RWPE2 (cell line): ENCODE measurements around the gene SORCS1.
"Not testable (repeated sequence)": the region's sequence is repeated elsewhere in the genome, so short reads cannot be mapped to it uniquely, and the experiment has no call there.

Experiments
- ATAC-seq: fragments of 200-7000 bp; cut with Tn5 transposase; 3 replicates; pipeline ENCODE4 v1.9.1; 2021; ENCODE audit warnings: low read depth
- DNase-seq: peaks from one replicate; pipeline ENCODE4 v3.0.0-alpha.2; 2020; ENCODE audit warnings: low spot score
- H3K27ac ChIP-seq: fragments of 450-650 bp; 2 replicates; pipeline ENCODE4 v1.5.1; 2017; ENCODE audit warnings: mild to moderate bottlenecking; ENCODE audit not compliant: poor library complexity, severe bottlenecking
- H3K27me3 ChIP-seq: fragments of 250-450 bp; sonication (Bioruptor Pico); 2 replicates; pipeline ENCODE4 v1.5.1; 2021; ENCODE audit warnings: mild to moderate bottlenecking, moderate library complexity; ENCODE audit not compliant: insufficient read depth, poor library complexity, severe bottlenecking
- H3K36me3 ChIP-seq: fragments of 250-450 bp; sonication (Bioruptor Pico); 2 replicates; pipeline ENCODE4 v1.5.1; 2020; ENCODE audit warnings: low read depth, mild to moderate bottlenecking, moderate library complexity
- H3K4me1 ChIP-seq: fragments of 250-450 bp; sonication (Bioruptor Pico); 2 replicates; pipeline ENCODE4 v1.5.1; 2021; ENCODE audit warnings: mild to moderate bottlenecking, moderate library complexity; ENCODE audit not compliant: insufficient read depth, poor library complexity, severe bottlenecking
- H3K4me3 ChIP-seq: fragments of 250-450 bp; sonication (Bioruptor Pico); 2 replicates; pipeline ENCODE4 v1.5.1; 2021; ENCODE audit warnings: mild to moderate bottlenecking, moderate library complexity; ENCODE audit not compliant: severe bottlenecking
- H3K9me3 ChIP-seq: fragments of 250-450 bp; sonication (Bioruptor Pico); 2 replicates; pipeline ENCODE4 v1.5.1; 2021; ENCODE audit warnings: mild to moderate bottlenecking, moderate library complexity; ENCODE audit not compliant: severe bottlenecking
- CTCF ChIP-seq: fragments of 450-650 bp; IDR thresholded peaks from one replicate; pipeline ENCODE4 v1.5.1; 2017; ENCODE audit warnings: mild to moderate bottlenecking, moderate library complexity; ENCODE audit not compliant: poor library complexity, severe bottlenecking

Gene SORCS1

GRCh38 chr10:107031931-107032699, 132.4 kb downstream of the SORCS1 start:
- no peak overlapping the region for H3K27ac ChIP-seq
- no peaks in the 10 kb centered on the region for H3K27me3 ChIP-seq
- no peaks in the 10 kb centered on the region for H3K36me3 ChIP-seq
- ATAC-seq (no peak), DNase-seq (no peak)
- no peak for TF ChIP-seq CTCF
- no peaks in the 10 kb centered on the region for H3K4me1 ChIP-seq
- no peak overlapping the region for H3K4me3 ChIP-seq
- no peaks in the 10 kb centered on the region for H3K9me3 ChIP-seq

GRCh38 chr10:107028236-107028635, 136.3 kb downstream of the SORCS1 start:
- DNase-seq: no peak
- Histone ChIP-seq H3K9me3 (no peaks in the 10 kb centered on the region), H3K27ac (no peak overlapping the region), H3K4me1 (no peaks in the 10 kb centered on the region), H3K4me3 (no peak overlapping the region), H3K36me3 (no peaks in the 10 kb centered on the region), H3K27me3 (peaks cover 4% of the 10 kb centered on the region)
- no peak for ATAC-seq
- TF ChIP-seq CTCF: no peak

- Histone ChIP-seq H3K36me3 (no peaks in the 10 kb centered on the region), H3K4me3 (no peak overlapping the region), H3K4me1 (no peaks in the 10 kb centered on the region), H3K9me3 (no peaks in the 10 kb centered on the region), H3K27me3 (peaks cover 4% of the 10 kb centered on the region), H3K27ac (no peak overlapping the region)
- no peak for TF ChIP-seq CTCF
- DNase-seq: no peak
- no peak for ATAC-seq
Observed at GRCh38 chr10:107025676-107026075, 138.8 kb downstream of the SORCS1 start.

GRCh38 chr10:107024033-107024432, 140.5 kb downstream of the SORCS1 start:
- not testable (repeated sequence) for H3K27me3 ChIP-seq, ATAC-seq, H3K4me1 ChIP-seq, H3K36me3 ChIP-seq, H3K9me3 ChIP-seq, DNase-seq, H3K27ac ChIP-seq, H3K4me3 ChIP-seq

GRCh38 chr10:107022600-107023354, 141.7 kb downstream of the SORCS1 start:
- ATAC-seq (no peak), DNase-seq (no peak)
- TF ChIP-seq CTCF: no peak

More at GRCh38 chr10:107022600-107023354, 141.7 kb downstream of the SORCS1 start:
- H3K9me3 ChIP-seq: no peaks in the 10 kb centered on the region
- no peak overlapping the region for H3K4me3 ChIP-seq
- no peaks in the 10 kb centered on the region for H3K4me1 ChIP-seq
- H3K36me3 ChIP-seq: no peaks in the 10 kb centered on the region
- peaks cover 4% of the 10 kb centered on the region for H3K27me3 ChIP-seq
- no peak overlapping the region for H3K27ac ChIP-seq
